Mammary epithelial cell (primary cell): ENCODE data around the gene GPC5.

Experiments
- CTCF ChIP-seq, 2 donors: IDR thresholded peaks in 1 of 2; conservative IDR thresholded peaks in 1 of 2; 2 replicates each; pipeline ENCODE4 v1.5.1; 2011 to 2012; ENCODE audit warnings: inconsistent platforms in 2 of 2, low read length in 2 of 2, mild to moderate bottlenecking in 2 of 2, control low read depth in 1 of 2, low read depth in 1 of 2; ENCODE audit not compliant: insufficient read depth in 1 of 2; ENCODE audit errors: extremely low read depth in 1 of 2
- EZH2 ChIP-seq: IDR thresholded peaks from 2 replicates; pipeline ENCODE4 v1.6.1; 2012; ENCODE audit warnings: low read length, inconsistent platforms, borderline replicate concordance

GRCh38 chr13:91817250-91817649 is 418.8 kb downstream of the GPC5 start:
- TF ChIP-seq CTCF (conservative IDR thresholded peaks at IDR 0.05 in 1 of 2, IDR thresholded peaks at IDR 0.05 in 1 of 2; ENCODE audit: extremely low read depth in 1 of 2, insufficient read depth in 1 of 2, low read depth in 1 of 2, low read length in 2 of 2) = peak in 1 of 2 donors; percentile 29
- no peak for TF ChIP-seq EZH2
